Endodermal cell (in vitro differentiated cells): ENCODE data around the gene MYH9. TPM values are rescaled to one million over a fixed set of nuclear protein-coding genes. Genes with fewer than 3 reads are reported as not detected.
"Not testable (repeated sequence)": the region's sequence is repeated elsewhere in the genome, so short reads cannot be mapped to it uniquely, and the experiment has no call there.

ENCODE experiments used
- DNase-seq: peaks from one replicate; pipeline ENCODE4 v3.0.0-alpha.2; 2017
- H3K27ac ChIP-seq: 2 replicates; pipeline ENCODE4 v1.5.1; 2013; ENCODE audit warnings: mild to moderate bottlenecking, low read depth, low read length, moderate library complexity
- H3K27me3 ChIP-seq: 2 replicates; pipeline ENCODE4 v1.6.1; 2013; ENCODE audit warnings: mild to moderate bottlenecking, low read length, moderate library complexity; ENCODE audit not compliant: insufficient read depth, control insufficient read depth, poor library complexity, severe bottlenecking
- H3K36me3 ChIP-seq: 2 replicates; pipeline ENCODE4 v1.7.0; 2013; ENCODE audit warnings: mild to moderate bottlenecking, low read length, moderate library complexity; ENCODE audit not compliant: control insufficient read depth, insufficient read depth
- H3K4me1 ChIP-seq: one replicate; pipeline ENCODE4 v1.7.0; 2013; ENCODE audit warnings: low read length; ENCODE audit not compliant: control insufficient read depth, insufficient read depth
- H3K4me3 ChIP-seq: 2 replicates; pipeline ENCODE4 v1.5.1; 2013; ENCODE audit warnings: mild to moderate bottlenecking, low read length, moderate library complexity
- H3K9ac ChIP-seq: 2 replicates; pipeline ENCODE4 v1.6.1; 2013; ENCODE audit warnings: mild to moderate bottlenecking, low read length, moderate library complexity; ENCODE audit not compliant: poor library complexity, severe bottlenecking; ENCODE audit errors: extremely low read depth
- H3K9me3 ChIP-seq: 2 replicates; pipeline ENCODE4 v1.6.1; 2013; ENCODE audit warnings: mild to moderate bottlenecking, low read length, moderate library complexity; ENCODE audit not compliant: control insufficient read depth
- H3K27ac Mint-ChIP-seq: 2 replicates; pipeline ENCODE4 v1.8.0; 2020; ENCODE audit warnings: mixed read lengths
- H3K27me3 Mint-ChIP-seq: 2 replicates; pipeline ENCODE4 v1.8.0; 2021; ENCODE audit warnings: mild to moderate bottlenecking, mixed read lengths; ENCODE audit not compliant: insufficient read depth
- H3K36me3 Mint-ChIP-seq: 2 replicates; pipeline ENCODE4 v1.8.0; 2020; ENCODE audit warnings: low read depth, mixed read lengths
- H3K4me1 Mint-ChIP-seq: 2 replicates; pipeline ENCODE4 v1.8.0; 2020; ENCODE audit warnings: mixed read lengths
- H3K4me3 Mint-ChIP-seq: 2 replicates; pipeline ENCODE4 v1.8.0; 2020; ENCODE audit warnings: mild to moderate bottlenecking, moderate library complexity, mixed read lengths
- H3K9me3 Mint-ChIP-seq: 2 replicates; pipeline ENCODE4 v1.8.0; 2020; ENCODE audit warnings: mild to moderate bottlenecking, mixed read lengths
- CTCF ChIP-seq: fragments of 200-600 bp; sonication (generic); conservative IDR thresholded peaks from 2 replicates; pipeline ENCODE4 v1.5.0; 2021; ENCODE audit warnings: antibody characterized with exemption, mild to moderate bottlenecking
- WGBS, 2 experiments: methylation state at CpG; one replicate each; pipeline versions ENCODE4 v1.1.5 to v1.1.7; 2013; ENCODE audit warnings: missing lambda C conversion rate in 2 of 2, mixed read lengths in 1 of 2; ENCODE audit not compliant: insufficient coverage in 1 of 2, insufficient read length in 1 of 2; 5-methylcytosine and 5-hydroxymethylcytosine counted together
- total RNA-seq, 2 donors: library from RNA; stranded (reverse); fragmentation: NEBNext Ultra II Directional in 1 of 2; extraction: Animal tissue kit (Norgen Biotek cat#: 25700) in 1 of 2; gene quantifications; 2 replicates in 1 of 2; 3 replicates in 1 of 2; pipeline ENCODE4 v1.2.1, GENCODE V29; 2021

MYH9 gene
- total RNA-seq, 2 donors from 2014 or later = 270 to 288 TPM

GRCh38 chr22:36411589-36412258 lies 24.0 kb upstream of the MYH9 start:
- Mint-ChIP-seq H3K27me3 (no peaks in the 10 kb centered on the region), H3K9me3 (no peaks in the 10 kb centered on the region), H3K27ac (no peak overlapping the region), H3K4me3 (no peak overlapping the region), H3K36me3 (no peaks in the 10 kb centered on the region), H3K4me1 (peaks cover 10% of the 10 kb centered on the region)
- H3K4me3 ChIP-seq = no peak overlapping the region
- no peaks in the 10 kb centered on the region for H3K27me3 ChIP-seq
- no peaks in the 10 kb centered on the region for H3K9me3 ChIP-seq
- no peak overlapping the region for H3K9ac ChIP-seq
- H3K36me3 ChIP-seq = no peaks in the 10 kb centered on the region
- 92 to 100% methylated on average over 2 to 4 of the region's 6 CpGs for WGBS, 2 experiments
- H3K27ac ChIP-seq = no peak overlapping the region
- no peak for TF ChIP-seq CTCF
- DNase-seq = no peak
- H3K4me1 ChIP-seq = peaks cover 3% of the 10 kb centered on the region

GRCh38 chr22:36409911-36410756 lies 22.4 kb upstream of the MYH9 start:
- Histone ChIP-seq H3K9me3 (no peaks in the 10 kb centered on the region), H3K27me3 (no peaks in the 10 kb centered on the region), H3K9ac (peak overlapping the region; percentile 84), H3K4me3 (peak overlapping the region; percentile 78), H3K27ac (peak overlapping the region; percentile 77), H3K4me1 (peaks cover 3% of the 10 kb centered on the region), H3K36me3 (no peaks in the 10 kb centered on the region)
- Mint-ChIP-seq H3K27me3 (no peaks in the 10 kb centered on the region), H3K27ac (peak overlapping the region; percentile 99), H3K4me3 (peak overlapping the region; percentile 86), H3K36me3 (no peaks in the 10 kb centered on the region), H3K4me1 (peaks cover 10% of the 10 kb centered on the region), H3K9me3 (no peaks in the 10 kb centered on the region)
- peak; percentile 99 for DNase-seq
- 8 to 20% methylated on average over 33 to 56 of the region's 56 CpGs for WGBS, 2 experiments
- peak; percentile 63 for TF ChIP-seq CTCF

- peak overlapping the region; percentile 29 for H3K27ac ChIP-seq
- H3K4me3 Mint-ChIP-seq = peak overlapping the region; percentile 86
- not testable (repeated sequence) for H3K27me3 Mint-ChIP-seq, DNase-seq, H3K4me1 ChIP-seq, H3K36me3 ChIP-seq, H3K9me3 ChIP-seq, H3K36me3 Mint-ChIP-seq, H3K9me3 Mint-ChIP-seq, H3K27me3 ChIP-seq, H3K4me1 Mint-ChIP-seq
- H3K9ac ChIP-seq = peak overlapping the region; percentile 84
- 71 to 83% methylated on average over 13 to 15 of the region's 15 CpGs for WGBS, 2 experiments
- peak overlapping the region; percentile 78 for H3K4me3 ChIP-seq
- peak overlapping the region; percentile 99 for H3K27ac Mint-ChIP-seq
These were observed 21.8 kb upstream of the MYH9 start for GRCh38 chr22:36409554-36409910.
